HG02623 (cell line): Measurements from ENCODE around the gene NRP2.

Experiments used
- ATAC-seq: cut with Tn5 transposase; IDR thresholded peaks from one replicate; pipeline ENCODE4 v1.9.1; 2021; ENCODE audit warnings: moderate library complexity; ENCODE audit not compliant: unreplicated experiment

NRP2 gene

GRCh38 chr2:205845446-205845845, 163.1 kb downstream of the NRP2 start:
- no peak for ATAC-seq
